GM21825 (cell line): ENCODE measurements around the gene RIPPLY3.

Experiments used
- ATAC-seq: cut with Tn5 transposase; IDR thresholded peaks from one replicate; pipeline ENCODE4 v1.9.1; 2021; ENCODE audit warnings: mild to moderate bottlenecking, moderate library complexity; ENCODE audit not compliant: unreplicated experiment

RIPPLY3 gene, protein sequence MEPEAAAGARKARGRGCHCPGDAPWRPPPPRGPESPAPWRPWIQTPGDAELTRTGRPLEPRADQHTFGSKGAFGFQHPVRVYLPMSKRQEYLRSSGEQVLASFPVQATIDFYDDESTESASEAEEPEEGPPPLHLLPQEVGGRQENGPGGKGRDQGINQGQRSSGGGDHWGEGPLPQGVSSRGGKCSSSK

DNA sequence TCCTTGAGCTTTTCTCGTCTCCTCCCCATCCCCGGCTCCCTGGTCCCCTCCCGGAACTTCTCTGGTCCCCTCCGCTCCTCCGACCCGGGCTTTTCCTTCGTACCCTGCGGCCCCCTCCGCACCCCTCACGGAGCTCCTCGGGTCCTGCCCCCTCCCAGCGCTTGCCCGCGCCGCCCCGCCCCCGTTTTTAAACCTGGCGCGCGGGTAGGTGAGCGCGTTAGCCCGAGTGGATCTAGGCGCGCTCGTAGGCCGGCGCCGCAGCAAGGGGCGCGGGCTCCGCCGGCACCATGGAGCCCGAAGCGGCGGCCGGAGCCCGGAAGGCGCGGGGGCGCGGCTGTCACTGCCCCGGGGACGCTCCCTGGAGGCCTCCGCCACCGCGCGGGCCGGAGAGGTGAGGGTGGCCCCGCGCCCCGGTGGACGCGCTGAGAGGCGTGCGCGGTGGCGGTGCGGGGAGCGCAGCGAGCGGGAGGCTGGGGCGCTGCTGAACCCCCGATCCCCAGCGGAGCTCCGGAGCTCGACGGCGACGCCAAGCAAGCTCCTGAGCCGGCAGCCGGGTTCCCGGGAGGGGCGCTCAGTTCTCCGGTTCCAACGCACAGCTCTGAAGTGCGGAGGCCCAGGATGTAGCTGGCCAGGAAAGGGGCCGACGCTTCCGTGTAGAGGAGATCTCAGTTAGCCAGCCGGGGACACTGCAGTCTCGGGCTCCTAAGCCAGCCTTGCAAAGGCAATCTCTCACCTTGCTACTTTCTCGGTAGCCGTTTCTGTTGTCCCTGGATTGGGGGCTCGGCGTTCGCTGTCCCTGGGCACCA lies at the start of gene RIPPLY3:
Gene RIPPLY3 (plus strand): TSS at position 217 of the 806 bp plus-strand sequence. CDS start 71 bp downstream, at position 288.
- ATAC-seq = no peak

DNA sequence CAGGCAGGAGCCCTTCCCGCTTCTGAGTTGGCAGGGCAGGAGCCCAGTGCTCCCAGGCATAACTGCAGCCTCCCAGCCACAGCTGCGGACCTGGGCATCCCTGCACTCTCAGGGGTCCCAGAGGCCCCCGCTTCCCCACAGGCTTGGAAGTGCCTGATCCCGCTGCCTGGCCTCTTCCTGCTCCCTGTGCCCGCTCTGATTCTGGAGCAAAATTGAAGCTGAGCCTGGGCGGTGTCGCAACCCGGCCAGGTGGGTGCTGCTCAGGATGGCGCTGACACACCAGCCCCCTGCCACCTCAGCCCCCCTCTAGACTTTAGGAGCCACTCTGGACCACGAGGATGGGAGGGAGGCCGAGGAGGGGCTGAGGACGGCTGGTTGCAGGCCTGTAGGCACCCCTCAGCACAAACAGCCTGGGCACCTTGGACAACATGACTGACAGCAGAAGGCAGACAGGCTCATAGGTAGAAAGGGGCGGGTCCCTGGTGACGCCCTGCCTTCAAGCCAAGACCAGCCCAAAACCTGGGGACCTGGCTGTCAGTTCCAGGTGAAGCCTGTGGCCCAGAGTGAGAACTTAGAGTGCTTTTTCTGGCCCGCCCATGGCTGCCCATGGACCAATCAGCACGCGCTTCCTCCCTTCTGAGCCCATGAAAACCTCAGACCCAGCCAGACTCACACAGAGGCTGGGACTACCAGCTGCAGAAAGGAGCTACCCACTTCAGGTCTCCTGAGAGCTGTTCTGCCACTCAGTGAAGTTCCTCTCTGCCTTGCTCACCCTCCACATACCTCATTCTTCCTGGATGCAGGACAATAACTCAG lies 47.3 kb upstream of the RIPPLY3 start:
- ATAC-seq = no peak

DNA sequence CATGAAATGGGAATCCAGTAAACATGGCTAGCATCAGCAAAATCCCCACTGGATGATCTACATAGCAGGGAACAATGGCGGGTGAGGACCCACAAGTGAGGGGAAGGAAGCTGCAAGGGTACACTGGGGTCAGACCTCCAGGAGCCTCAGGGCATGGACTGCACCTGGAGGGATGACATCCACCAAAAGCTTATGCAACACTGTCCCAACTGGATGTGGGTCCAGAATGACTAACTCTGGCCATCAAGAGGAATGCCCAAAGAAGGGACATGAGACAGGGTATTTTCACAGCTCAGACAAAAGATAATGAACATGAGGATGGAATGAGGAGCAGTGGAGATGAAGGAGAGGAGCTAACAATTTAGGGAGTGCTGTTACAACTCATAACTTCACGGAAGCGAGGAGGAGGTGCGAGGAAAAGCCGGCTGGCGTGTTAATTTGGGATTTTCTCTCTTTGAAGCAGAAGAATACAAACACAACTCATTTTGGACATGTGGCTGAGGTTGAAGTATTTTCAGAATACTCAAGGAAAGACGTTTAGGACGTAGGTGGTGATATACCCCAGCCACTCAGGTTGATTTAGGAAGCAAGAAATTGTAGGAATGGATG lies 45.7 kb upstream of the RIPPLY3 start:
- ATAC-seq = no peak

DNA sequence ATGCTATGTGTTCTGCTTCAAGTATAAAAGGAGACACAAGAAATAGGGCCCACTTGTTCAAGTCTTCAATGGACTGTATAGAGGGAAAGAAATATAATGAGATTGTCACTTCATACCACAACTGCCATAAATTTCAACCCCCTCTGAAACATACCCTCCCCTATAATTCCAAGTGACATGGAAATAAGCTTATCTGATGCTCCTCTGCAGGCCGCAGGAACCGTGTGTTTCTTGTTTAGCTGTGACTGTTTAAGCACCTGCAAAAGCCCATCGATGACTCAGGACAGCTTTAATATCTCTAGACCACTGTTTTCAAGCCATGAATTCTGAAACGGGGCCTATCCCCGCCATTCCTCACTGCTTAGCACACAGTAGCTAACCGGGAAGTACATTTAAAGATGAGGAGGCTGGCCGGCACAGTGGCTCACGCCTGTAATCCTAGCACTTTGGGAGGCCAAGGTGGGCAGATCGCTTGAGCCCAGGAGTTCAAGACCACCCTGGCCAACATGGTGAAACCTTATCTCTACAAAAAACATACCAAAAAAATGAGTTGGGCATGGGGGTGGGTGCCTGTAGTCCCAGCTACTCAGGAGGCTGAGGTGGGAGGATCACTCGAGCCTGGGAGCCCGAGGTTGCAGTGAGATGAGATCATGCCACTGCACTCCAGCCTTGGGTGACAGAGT lies 44.3 kb upstream of the RIPPLY3 start:
- no peak for ATAC-seq

DNA sequence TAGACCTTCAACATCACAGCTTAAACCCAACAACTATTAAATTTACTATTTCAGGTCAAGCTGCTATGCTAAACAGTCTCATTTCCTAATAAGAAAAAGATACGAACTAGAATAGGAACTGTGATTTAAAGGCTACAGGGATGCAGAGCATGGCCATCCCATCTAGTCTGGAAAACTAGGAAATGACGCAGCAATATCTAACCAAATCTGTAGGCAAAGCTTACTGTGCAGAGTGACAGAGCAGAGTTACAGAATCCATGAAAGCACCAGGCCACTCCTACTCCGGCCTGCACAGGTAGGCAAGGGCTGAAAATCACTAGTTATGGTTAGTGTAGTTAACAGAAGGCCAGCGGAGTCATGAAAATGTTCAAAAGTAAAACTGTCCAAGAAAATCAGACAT lies 42.1 kb upstream of the RIPPLY3 start:
- no peak for ATAC-seq

DNA sequence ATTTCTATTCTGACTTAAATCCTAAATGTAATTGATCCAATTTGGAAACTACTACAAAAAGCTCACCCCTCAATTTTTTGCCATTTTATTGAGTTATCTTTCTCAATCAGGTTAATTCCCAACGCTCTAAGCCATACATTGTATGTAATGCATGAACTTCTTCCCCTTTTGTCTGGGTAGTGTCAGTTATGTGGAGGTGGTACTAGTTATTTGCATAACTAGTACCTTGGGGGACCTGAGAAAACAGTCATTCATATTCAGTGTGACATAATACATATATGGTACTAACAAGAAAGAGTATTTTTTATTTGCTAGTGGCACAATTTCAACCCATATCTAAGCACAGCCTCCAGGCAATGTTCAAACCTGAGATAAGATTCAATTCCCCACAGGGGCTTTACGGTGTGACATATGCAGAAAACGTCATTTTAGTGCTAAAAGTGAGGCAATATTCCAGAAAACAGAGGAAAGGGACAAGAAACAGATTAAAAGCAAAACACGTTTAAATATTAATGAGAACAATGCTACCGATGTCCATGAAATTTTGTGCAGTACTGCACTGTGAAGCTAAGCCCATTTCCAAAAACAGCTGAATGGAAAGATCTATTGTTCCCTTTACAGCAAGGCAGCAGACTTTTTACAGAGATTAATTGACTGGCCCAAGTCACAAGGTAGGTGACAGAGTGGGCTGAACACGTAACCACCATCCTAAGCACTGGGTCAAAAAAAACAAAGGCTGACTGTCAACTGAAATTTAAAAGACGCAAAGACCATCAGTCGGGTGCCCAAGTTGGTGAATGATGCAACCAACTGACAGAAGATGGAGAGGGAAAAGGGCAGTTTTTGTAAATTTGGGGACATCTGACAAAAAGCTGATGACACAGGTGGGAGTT lies 41.4 kb upstream of the RIPPLY3 start:
- ATAC-seq = no peak

DNA sequence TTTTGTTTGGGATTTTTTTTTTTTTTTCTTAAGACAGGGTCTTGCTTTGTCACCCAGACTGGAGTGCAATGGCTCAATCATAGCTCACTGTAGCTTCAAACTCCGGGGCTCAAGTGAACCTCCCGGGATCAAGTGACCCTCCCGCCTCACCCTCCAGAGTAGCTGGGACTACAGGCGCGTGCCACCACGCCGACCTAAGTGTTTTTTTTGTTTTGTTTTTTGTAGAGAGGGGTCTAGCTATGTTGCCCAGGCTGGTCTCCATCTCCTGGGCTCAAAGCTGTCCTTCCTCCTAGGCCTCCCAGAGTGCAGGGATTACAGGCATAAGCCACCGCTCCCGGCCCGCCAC lies 40.8 kb upstream of the RIPPLY3 start:
- no peak for ATAC-seq

DNA sequence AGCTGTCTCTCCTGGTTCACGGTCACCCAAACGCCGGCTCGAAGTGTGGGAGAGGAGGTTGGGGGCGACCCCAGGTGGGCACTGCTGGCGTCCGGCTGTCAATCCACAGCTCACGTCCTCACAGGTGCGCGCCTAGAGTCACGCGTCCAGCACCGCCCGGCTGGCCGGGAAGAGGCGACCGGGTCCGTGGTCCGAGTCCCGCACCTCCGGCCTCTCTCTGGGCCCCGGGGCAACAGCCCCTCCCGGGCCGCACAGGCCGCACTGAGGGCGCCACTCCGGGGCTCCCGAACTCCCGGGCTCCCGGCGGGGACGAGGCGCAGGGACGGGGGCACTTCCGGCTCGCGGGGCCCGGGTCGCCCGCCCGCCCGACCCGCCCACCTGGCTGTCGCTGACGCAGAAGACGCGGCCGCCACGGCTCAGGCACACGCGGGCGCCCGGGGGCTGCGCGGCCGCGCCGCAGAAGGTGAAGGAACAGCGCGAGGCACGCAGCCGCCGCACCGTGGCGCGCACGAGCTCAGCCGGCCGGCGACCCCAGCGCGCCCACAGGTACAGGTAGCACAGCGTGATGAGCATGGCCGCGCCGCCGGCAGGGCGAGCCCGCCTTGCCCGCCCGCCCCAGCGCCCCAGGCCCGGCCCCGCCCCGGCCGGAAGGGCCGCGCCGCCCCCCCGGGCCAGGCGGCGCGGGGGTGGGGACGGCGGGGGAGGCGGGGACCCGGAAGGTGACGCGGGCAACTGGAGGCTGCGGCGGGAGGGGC lies 40.3 kb upstream of the RIPPLY3 start, which contains the start of gene HLCS:
Gene HLCS (minus strand): TSS at position 604 of the 755 bp plus-strand sequence. CDS start 31 bp downstream, at position 573.
- peak; percentile 80 for ATAC-seq

DNA sequence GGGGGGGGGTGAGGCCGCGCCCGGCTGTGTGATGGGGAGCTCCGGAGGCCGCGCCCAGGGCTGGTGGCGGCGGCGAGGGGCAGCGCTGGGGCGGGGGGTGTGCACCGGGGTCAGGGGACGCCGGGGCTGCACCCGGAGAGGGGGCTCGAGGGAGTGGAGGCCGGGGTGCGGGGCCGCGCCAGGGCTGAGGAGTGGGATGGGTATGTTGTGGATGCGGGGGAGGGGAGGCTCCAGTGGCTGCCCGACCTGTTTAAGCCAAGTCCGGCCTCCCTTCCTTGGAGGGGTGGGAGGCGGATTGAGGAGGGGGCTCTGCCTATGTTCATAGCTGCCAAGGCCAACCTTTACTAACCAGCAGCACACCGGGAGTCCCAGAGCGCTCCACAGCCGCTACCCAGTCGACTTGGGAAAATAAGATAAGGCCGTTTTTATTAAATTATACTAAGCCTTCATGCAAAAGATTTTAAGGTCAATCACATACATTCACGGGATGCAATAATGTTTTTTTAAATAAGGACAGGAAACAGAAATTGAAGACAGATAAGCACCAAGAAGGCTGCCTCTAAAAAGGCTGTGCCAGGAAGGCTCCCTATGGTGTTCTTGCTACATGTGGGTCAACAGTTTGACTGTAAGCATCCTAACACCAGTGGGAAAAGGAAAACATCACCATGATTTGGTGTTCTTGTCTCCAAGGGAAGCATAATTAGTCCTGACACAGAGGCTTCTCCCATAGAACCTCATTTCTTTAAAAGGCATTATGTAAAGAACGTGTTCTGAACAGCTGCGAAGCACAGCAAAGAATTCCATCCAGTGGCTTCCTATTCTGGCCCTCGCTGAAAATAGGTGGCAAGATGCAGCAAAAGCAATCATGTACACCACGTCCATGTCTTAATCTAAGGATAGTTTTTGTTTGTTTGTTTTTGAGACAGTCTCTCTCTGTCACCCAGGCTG lies 39.4 kb upstream of the RIPPLY3 start:
- peak; percentile 33 for ATAC-seq

DNA sequence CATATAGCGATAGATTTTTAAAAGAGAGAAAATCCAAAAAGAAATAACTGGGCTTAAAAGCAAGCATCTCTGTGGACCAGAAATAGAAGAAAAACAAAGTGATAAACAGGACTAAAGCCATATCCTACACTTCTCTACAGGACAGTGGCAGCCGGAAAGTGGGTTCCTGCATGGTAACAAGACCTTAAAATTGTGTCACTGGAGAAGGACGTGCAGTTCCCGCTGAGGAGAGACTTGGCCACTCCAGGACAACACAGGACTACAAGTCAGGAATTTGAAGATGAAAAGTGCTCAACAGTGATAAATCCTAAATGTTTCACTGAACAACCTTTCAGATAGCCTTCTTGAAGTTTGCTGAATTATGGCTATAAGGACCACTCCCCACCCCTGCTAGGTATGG lies 38.1 kb upstream of the RIPPLY3 start:
- ATAC-seq = no peak

DNA sequence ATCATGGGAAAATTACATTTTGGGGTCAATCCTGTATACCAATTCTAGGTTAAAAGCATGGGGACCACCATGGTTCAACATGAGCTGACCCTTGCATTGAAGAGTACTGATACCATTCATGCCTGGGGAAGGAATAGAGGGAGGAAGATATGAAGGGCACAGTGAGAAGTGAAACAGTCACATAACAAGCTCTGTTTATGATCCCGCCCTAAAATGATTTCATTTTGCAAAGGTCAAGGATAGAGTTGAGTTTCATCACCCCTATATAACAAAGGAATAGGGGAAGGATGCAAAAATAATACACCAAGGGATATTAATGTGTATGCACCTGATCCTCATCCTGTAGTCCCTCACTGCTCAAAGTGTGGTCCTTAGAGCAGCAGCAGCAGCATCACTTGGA lies 37.5 kb upstream of the RIPPLY3 start:
- no peak for ATAC-seq

DNA sequence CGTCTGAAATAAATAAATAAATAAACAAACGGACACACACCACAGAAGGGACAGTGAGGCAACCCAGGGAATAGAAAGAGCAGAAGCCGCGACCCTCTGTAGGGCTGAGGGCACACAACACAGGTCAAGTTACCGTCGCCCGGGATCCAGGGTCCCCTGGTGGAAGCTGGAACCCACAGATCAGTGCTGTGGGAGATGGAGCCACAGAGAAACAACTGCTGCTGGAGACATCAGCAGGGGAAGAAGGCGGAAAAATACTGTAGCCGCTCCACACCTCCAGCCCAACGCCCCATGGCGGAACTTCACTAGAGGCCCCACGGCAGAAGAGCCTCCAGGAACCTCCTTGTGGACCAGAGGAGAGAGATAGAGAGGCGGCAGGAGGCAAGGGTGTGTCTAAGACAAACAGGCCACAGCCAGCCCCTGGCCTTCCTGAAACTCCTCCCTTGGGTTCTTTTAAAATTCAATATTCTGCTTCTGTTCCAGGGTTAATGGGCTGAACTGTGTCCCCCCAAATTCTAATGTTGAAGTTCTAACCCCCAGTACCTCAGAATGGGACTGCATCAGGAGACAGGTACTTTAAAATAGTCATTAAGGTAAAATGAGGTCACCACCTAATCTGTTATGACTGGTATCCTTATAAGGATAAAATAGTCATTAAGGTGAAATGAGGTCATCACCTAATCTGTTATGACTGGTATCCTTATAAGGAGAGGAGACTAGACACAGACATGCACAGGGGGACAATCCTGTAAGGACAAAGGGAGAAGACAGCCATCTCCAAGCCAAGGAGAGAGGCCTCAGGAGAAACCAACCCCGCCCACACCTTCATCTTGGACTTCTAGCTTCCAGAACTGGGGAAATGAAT lies 32.3 kb upstream of the RIPPLY3 start:
- ATAC-seq = no peak

DNA sequence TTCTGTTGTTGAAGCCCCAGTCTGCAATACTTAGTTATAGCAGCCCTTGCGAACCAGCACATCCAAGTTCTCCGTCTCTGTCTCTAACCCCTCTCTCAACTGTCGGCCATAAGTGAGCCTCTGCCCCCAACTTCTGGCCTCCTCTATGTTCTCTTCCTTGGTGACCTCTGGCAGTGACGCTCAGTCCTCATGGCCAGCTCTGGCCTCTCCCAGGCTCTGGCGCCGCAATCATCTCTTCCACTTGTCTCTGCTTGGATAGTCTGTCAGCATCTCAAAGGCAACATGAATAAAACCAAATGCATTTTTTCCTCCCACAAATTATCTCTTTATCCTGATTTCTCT lies 31.7 kb upstream of the RIPPLY3 start:
- ATAC-seq = no peak

DNA sequence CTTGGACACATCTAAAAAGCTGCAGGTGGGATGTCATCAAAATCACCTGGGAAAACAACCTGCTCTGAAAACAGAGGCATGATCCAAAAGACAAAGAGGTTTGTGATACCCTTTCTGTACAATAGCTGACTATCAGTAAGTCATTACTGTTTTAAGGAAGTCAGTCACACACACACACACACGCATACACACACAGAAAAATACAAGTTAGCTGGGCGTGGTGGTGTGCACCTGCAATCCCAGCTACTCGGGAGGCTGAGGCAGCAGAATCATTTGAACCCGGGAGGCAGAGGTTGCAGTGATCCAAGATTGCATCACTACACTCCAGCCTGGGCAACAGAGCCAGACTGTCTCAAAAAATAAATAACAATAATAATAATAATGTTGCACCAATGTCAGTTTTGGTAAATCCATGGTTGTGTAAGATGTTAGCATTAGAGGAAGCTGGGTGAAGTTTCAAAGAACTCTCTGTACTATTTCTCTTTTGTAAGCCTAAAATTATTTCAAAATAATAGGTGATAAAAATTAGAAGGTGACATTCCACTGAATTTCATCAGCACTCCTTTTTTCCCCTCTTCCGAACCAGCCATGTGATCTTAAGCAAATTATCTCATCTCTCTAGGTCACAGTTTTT lies 30.2 kb upstream of the RIPPLY3 start:
- ATAC-seq = no peak

DNA sequence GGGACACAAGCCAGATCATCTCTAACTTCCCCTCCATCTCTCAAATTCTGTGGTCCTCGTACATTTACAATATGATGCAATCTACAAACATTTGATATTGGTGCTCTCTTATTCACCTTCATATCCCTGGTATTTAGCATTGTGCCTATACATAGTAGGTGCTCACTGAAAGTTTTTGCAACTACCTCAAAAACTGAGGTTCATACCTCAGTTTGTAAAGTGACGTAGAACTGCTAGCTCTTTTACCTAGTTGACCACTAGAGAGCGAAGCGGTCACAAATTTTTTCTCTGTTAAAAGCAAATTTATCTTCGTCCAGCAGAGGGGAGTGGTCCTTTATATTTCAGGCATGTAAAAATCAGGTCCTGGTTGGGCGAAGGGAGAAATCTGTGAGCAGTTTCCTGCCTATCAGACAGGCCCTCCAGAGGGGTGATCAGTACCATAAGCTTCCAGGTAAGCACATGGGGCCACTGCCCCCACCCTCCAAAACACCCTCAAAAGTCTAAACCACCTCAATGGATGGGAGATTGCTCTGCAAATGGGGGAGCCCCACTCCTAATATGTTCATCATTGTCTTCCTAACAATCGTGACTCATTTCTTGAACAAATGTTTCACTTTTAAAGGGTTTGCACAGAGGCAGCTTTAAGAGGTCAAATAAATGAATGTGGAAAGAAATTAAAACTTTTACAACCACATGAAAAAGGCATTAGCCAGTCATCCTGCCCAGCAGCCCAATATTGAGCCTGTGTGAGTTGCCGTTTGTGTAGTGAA lies 29.4 kb upstream of the RIPPLY3 start:
- peak; percentile 66 for ATAC-seq
